SK-N-SH (cell line): ENCODE results near the gene ADCY7. TPM values are rescaled to one million over a fixed set of nuclear protein-coding genes. Genes with fewer than 3 reads are reported as not detected.
A peak's percentile ranks its signal among the peaks of the same experiment; 100 is the strongest.

ENCODE experiments used
- CTCF ChIA-PET: fragments of 300-600, 350-600 bp; formaldehyde crosslinking; extraction: SDS; loops from one replicate; lab custom pipeline; 2021; lab: Yijun Ruan, JAX
- POLR2A ChIA-PET: fragments of 350-600 bp; sonication (Branson Sonifier 250); formaldehyde crosslinking; extraction: SDS; loops from one replicate; lab custom pipeline; 2020; ENCODE audit warnings: antibody characterized with exemption, inconsistent platforms; lab: Yijun Ruan, JAX
- DNase-seq: peaks from one replicate; pipeline ENCODE4 v3.0.0; 2012
- H2AFZ ChIP-seq: fragments of 200-600 bp; sonication (generic); 2 replicates; pipeline ENCODE4 v1.8.1; 2016; ENCODE audit warnings: antibody characterized with exemption, mild to moderate bottlenecking, low read depth
- H3F3A ChIP-seq: fragments of 200-600 bp; sonication (generic); replicated peaks from 2 replicates; pipeline ENCODE3; 2016; ENCODE audit warnings: antibody characterized with exemption, mild to moderate bottlenecking; ENCODE audit not compliant: insufficient read depth
- H3K27ac ChIP-seq, 2 experiments: fragments of 200-500 bp in 1 of 2; fragments of 200-600 bp in 1 of 2; sonication (Bioruptor generic) in 1 of 2; sonication (generic), shearing (Covaris generic) in 1 of 2; 2 replicates each; pipeline versions ENCODE4 v1.5.1 to v1.6.1; 2014 to 2016; ENCODE audit warnings: low read depth in 2 of 2, inconsistent platforms in 1 of 2, low read length in 1 of 2, mild to moderate bottlenecking in 1 of 2, mixed read lengths in 1 of 2
- H3K27me3 ChIP-seq: fragments of 200-600 bp; sonication (generic), shearing (Covaris generic); 2 replicates; pipeline ENCODE4 v1.6.1; 2016; ENCODE audit warnings: mixed run types; ENCODE audit not compliant: insufficient read depth
- H3K36me3 ChIP-seq, 2 experiments: fragments of 200-500 bp in 1 of 2; fragments of 200-600 bp in 1 of 2; sonication (Bioruptor generic) in 1 of 2; sonication (generic) in 1 of 2; replicated peaks in 1 of 2; 2 replicates each; pipeline versions ENCODE3 to v1.5.1; 2014 to 2016; ENCODE audit warnings: low read length in 1 of 2, mild to moderate bottlenecking in 1 of 2; ENCODE audit not compliant: insufficient read depth in 2 of 2, control insufficient read depth in 1 of 2
- H3K4me1 ChIP-seq, 2 experiments: fragments of 200-500 bp in 1 of 2; fragments of 200-600 bp in 1 of 2; sonication (Bioruptor generic) in 1 of 2; sonication (generic), shearing (Covaris generic) in 1 of 2; 2 replicates each; pipeline versions ENCODE4 v1.5.1 to v1.6.1; 2014 to 2016; ENCODE audit warnings: low read depth in 1 of 2, low read length in 1 of 2, mixed run types in 1 of 2; ENCODE audit not compliant: insufficient read depth in 2 of 2, control insufficient read depth in 1 of 2
- H3K4me2 ChIP-seq: fragments of 200-600 bp; sonication (generic), shearing (Covaris generic); 2 replicates; pipeline ENCODE4 v1.6.1; 2017; ENCODE audit warnings: mixed run types
- H3K4me3 ChIP-seq, 2 experiments: fragments of 200-500 bp in 1 of 2; fragments of 200-600 bp in 1 of 2; sonication (Bioruptor generic) in 1 of 2; sonication (generic), shearing (Covaris generic) in 1 of 2; 2 replicates each; pipeline versions ENCODE4 v1.5.1 to v1.8.1; 2014 to 2016; ENCODE audit warnings: low read depth in 2 of 2, inconsistent platforms in 1 of 2, low read length in 1 of 2, mild to moderate bottlenecking in 1 of 2, mixed read lengths in 1 of 2, moderate library complexity in 1 of 2
- H3K79me2 ChIP-seq: fragments of 200-600 bp; sonication (generic); 2 replicates; pipeline ENCODE4 v1.8.1; 2017; ENCODE audit warnings: mild to moderate bottlenecking; ENCODE audit not compliant: insufficient read depth
- H3K9ac ChIP-seq: fragments of 200-600 bp; sonication (generic); 2 replicates; pipeline ENCODE4 v1.6.1; 2017; ENCODE audit warnings: mixed run types
- H3K9me2 ChIP-seq: fragments of 200-600 bp; sonication (generic); 2 replicates; pipeline ENCODE4 v1.6.1; 2017; ENCODE audit warnings: mixed run types
- H3K9me3 ChIP-seq: fragments of 200-600 bp; sonication (generic); 2 replicates; pipeline ENCODE4 v1.6.1; 2017; ENCODE audit warnings: mixed run types, mild to moderate bottlenecking, moderate library complexity
- H4K20me1 ChIP-seq: fragments of 200-600 bp; sonication (generic); 2 replicates; pipeline ENCODE4 v1.6.1; 2017; ENCODE audit warnings: mild to moderate bottlenecking, mixed run types; ENCODE audit not compliant: insufficient read depth
- CHD2 ChIP-seq: fragments of 150-350 bp; IDR thresholded peaks from 2 replicates; pipeline ENCODE4 v1.6.1; 2018; ENCODE audit warnings: low read length; ENCODE audit not compliant: partially characterized antibody
- FOSL2 ChIP-seq: IDR thresholded peaks from 2 replicates; pipeline ENCODE4 v1.4.0; 2012; ENCODE audit warnings: low read depth, mild to moderate bottlenecking, moderate library complexity, borderline replicate concordance
- FOXJ3 ChIP-seq: sonication (generic); formaldehyde crosslinking; IDR thresholded peaks from 2 replicates; pipeline ENCODE4 v1.5.1; 2020; ENCODE audit warnings: mild to moderate bottlenecking, missing genetic modification reagents
- FOXM1 ChIP-seq: IDR thresholded peaks from 2 replicates; pipeline ENCODE4 v1.4.0; 2012; ENCODE audit warnings: low read depth, mild to moderate bottlenecking
- GABPA ChIP-seq: IDR thresholded peaks from 2 replicates; pipeline ENCODE4 v1.4.0; 2012; ENCODE audit warnings: low read depth, mild to moderate bottlenecking
- MEF2A ChIP-seq: IDR thresholded peaks from 2 replicates; pipeline ENCODE4 v1.4.0; 2012; ENCODE audit warnings: low read depth, borderline replicate concordance
- RAD21 ChIP-seq: IDR thresholded peaks from 2 replicates; pipeline ENCODE4 v1.6.1; 2012; ENCODE audit warnings: mild to moderate bottlenecking, low read length
- REST ChIP-seq: IDR thresholded peaks from 2 replicates; pipeline ENCODE4 v1.6.1; 2012; ENCODE audit warnings: mild to moderate bottlenecking, low read depth, low read length, moderate library complexity
- SIN3A ChIP-seq: IDR thresholded peaks from 2 replicates; pipeline ENCODE4 v1.6.1; 2012; ENCODE audit warnings: low read depth, mild to moderate bottlenecking, low read length, moderate library complexity, borderline replicate concordance
- SMC3 ChIP-seq: IDR thresholded peaks from 2 replicates; pipeline ENCODE4 v1.6.1; 2012; ENCODE audit warnings: low read depth, low read length, improper control_type of control experiment
- TCF12 ChIP-seq: IDR thresholded peaks from 2 replicates; pipeline ENCODE4 v1.4.0; 2012
- TEAD4 ChIP-seq: IDR thresholded peaks from 2 replicates; pipeline ENCODE4 v1.4.0; 2012; ENCODE audit warnings: mild to moderate bottlenecking, borderline replicate concordance; ENCODE audit not compliant: insufficient read depth
- USF1 ChIP-seq: IDR thresholded peaks from 2 replicates; pipeline ENCODE4 v1.4.0; 2012; ENCODE audit warnings: low read depth, borderline replicate concordance
- WGBS: methylation state at CpG from one replicate; pipeline ENCODE4 v1.1.6; 2017; ENCODE audit warnings: low lambda C conversion rate; 5-methylcytosine and 5-hydroxymethylcytosine counted together
- polyA plus RNA-seq, 3 experiments: library from polyadenylated mRNA; depleted of rRNA; stranded (reverse); fragments of >200 nt; gene quantifications; 2 replicates each; pipeline ENCODE4 v1.2.3, GENCODE V29; 2012
- TF ChIP-seq, protein P1 (sequence below): fragments of 150-350 bp; IDR thresholded peaks from 2 replicates; pipeline ENCODE4 v1.6.1; 2016; ENCODE audit warnings: mild to moderate bottlenecking, low read depth, low read length
- TF ChIP-seq, protein P2 (sequence below): fragments of 150-350 bp; IDR thresholded peaks from 2 replicates; pipeline ENCODE4 v1.6.1; 2017; ENCODE audit warnings: antibody characterized with exemption, low read length, low read depth, borderline replicate concordance

The ADCY7 gene
- polyA plus RNA-seq, 1 of the 3 experiments (the other 2 are of a cell fraction): 14.3 TPM

DNA sequence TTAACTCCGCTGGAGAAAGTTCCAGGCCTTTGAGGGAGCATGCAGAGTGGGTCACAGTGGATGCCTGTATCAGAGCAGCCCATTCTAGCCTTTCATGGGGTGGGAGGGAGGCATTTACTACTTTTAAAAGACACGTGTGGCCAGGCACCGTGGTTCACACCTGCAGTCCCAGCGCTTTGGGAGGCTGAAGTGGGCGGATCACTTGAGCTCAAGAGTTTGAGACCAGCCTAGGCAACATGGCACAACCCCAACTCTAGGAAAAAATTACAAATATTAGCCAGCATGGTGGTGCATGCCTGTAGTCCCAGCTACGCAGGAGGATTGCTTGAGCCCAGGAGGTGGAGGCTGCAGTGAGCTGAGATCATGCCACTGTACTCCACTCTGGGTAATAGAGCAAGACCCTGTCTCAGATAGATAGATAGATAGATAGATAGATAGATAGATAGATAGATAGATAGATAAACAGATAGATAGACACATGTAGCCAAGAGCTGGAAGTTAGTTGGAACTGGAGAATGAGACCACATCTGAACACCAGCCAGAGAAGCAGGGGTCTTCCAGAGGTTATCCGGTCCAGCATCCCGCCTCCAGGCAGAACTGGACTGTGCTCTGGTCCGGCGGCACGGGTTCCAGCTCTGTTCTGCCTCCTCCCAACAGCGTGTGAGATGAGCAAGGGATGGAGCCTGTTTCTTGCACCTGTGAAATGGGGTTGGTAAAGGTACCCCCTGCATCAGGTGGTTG, 3.6 kb downstream of the ADCY7 start:
- no peak overlapping the region for H3K9ac ChIP-seq
- peak; percentile 39 for DNase-seq
- no peaks in the 10 kb centered on the region for H3K9me2 ChIP-seq
- 84% methylated on average over 9 of the region's 12 CpGs for WGBS
- no peak overlapping the region for H3K27ac ChIP-seq
- no peaks in the 10 kb centered on the region for H3K27me3 ChIP-seq
- H4K20me1 ChIP-seq: no peaks in the 10 kb centered on the region
- POLR2A ChIA-PET: interaction anchor here (1.5 kb wide), 1 partner anchor 28 kb away, joined by 3 read pairs; no protein-coding TSS in a partner anchor
- H3F3A ChIP-seq: no peaks in the 10 kb centered on the region
- H3K4me3 ChIP-seq: no peak overlapping the region
- H3K79me2 ChIP-seq: peaks cover 17% of the 10 kb centered on the region
- H2AFZ ChIP-seq: no peak overlapping the region
- peaks cover 18 to 46% of the 10 kb centered on the region in 2 experiments; a peak in 3 of 4 replicates for H3K4me1 ChIP-seq
- CTCF ChIA-PET: interaction anchor here (1.3 to 2.0 kb wide), 2 partner anchors 44 to 59 kb away, joined by 3 to 6 read pairs; no protein-coding TSS in a partner anchor
- H3K9me3 ChIP-seq: no peaks in the 10 kb centered on the region
- TF ChIP-seq, protein P1, sequence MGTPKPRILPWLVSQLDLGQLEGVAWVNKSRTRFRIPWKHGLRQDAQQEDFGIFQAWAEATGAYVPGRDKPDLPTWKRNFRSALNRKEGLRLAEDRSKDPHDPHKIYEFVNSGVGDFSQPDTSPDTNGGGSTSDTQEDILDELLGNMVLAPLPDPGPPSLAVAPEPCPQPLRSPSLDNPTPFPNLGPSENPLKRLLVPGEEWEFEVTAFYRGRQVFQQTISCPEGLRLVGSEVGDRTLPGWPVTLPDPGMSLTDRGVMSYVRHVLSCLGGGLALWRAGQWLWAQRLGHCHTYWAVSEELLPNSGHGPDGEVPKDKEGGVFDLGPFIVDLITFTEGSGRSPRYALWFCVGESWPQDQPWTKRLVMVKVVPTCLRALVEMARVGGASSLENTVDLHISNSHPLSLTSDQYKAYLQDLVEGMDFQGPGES: no peak
- no peak for TF ChIP-seq SMC3
- TF ChIP-seq RAD21: no peak
- TF ChIP-seq MEF2A: no peak
- no peak for TF ChIP-seq SIN3A
- no peak for TF ChIP-seq TEAD4
- TF ChIP-seq, protein P2, sequence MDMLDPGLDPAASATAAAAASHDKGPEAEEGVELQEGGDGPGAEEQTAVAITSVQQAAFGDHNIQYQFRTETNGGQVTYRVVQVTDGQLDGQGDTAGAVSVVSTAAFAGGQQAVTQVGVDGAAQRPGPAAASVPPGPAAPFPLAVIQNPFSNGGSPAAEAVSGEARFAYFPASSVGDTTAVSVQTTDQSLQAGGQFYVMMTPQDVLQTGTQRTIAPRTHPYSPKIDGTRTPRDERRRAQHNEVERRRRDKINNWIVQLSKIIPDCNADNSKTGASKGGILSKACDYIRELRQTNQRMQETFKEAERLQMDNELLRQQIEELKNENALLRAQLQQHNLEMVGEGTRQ: no peak
- TF ChIP-seq FOSL2: no peak
- no peak for TF ChIP-seq FOXM1
- no peak for TF ChIP-seq REST
- TF ChIP-seq USF1: no peak
- no peak for TF ChIP-seq GABPA
- TF ChIP-seq TCF12: no peak
- no peak for TF ChIP-seq CHD2
- TF ChIP-seq FOXJ3 (CRISPR knock-in tag): no peak
- no peak overlapping the region for H3K4me2 ChIP-seq
- no peaks in the 10 kb centered on the region for H3K36me3 ChIP-seq
